Small intestine (tissue), 7 donors: Measurements from ENCODE around the gene SACM1L. TPM values are rescaled to one million over a fixed set of nuclear protein-coding genes. Genes with fewer than 3 reads are reported as not detected.
"Not testable (repeated sequence)": the region's sequence is repeated elsewhere in the genome, so short reads cannot be mapped to it uniquely, and the experiment has no call there.

ENCODE experiments used
- DNase-seq, 2 donors: peaks; one replicate each; pipeline versions ENCODE4 v3.0.0 to v3.0.0-alpha.2; 2013
- FAIRE-seq: peaks from 2 replicates; lab custom pipeline; 2012; peaks lifted over from hg19 to GRCh38; lab: Jason Lieb, UNC
- H3K27ac ChIP-seq, 3 donors: one replicate each; pipeline ENCODE4 v1.5.1; 2013; ENCODE audit warnings: low read length in 2 of 3, mild to moderate bottlenecking in 2 of 3, control low read depth in 1 of 3, inconsistent platforms in 1 of 3, low read depth in 1 of 3, moderate library complexity in 1 of 3
- H3K27me3 ChIP-seq, 3 donors: one replicate each; pipeline ENCODE4 v1.6.1; 2013; ENCODE audit warnings: low read length in 3 of 3, inconsistent platforms in 1 of 3; ENCODE audit not compliant: control insufficient read depth in 3 of 3, insufficient read depth in 3 of 3
- H3K36me3 ChIP-seq, 3 donors: one replicate each; pipeline ENCODE4 v1.6.1; 2013; ENCODE audit warnings: low read length in 3 of 3, inconsistent platforms in 1 of 3, low read depth in 1 of 3, mild to moderate bottlenecking in 1 of 3, moderate library complexity in 1 of 3; ENCODE audit not compliant: control insufficient read depth in 3 of 3, insufficient read depth in 2 of 3
- H3K4me1 ChIP-seq, 3 donors: one replicate each; pipeline ENCODE4 v1.6.1; 2013; ENCODE audit warnings: low read length in 2 of 3, inconsistent platforms in 1 of 3, low read depth in 1 of 3, mild to moderate bottlenecking in 1 of 3, moderate library complexity in 1 of 3; ENCODE audit not compliant: control insufficient read depth in 3 of 3, insufficient read depth in 2 of 3
- H3K4me3 ChIP-seq, 3 donors: one replicate each; pipeline ENCODE4 v1.5.1; 2013; ENCODE audit warnings: low read length in 3 of 3, control low read depth in 1 of 3, inconsistent platforms in 1 of 3, low read depth in 1 of 3, mild to moderate bottlenecking in 1 of 3, moderate library complexity in 1 of 3
- H3K9me3 ChIP-seq, 2 donors: one replicate each; pipeline ENCODE4 v1.6.1; 2013; ENCODE audit warnings: low read depth in 1 of 2, low read length in 1 of 2; ENCODE audit not compliant: control insufficient read depth in 2 of 2, insufficient read depth in 1 of 2
- WGBS, 3 donors: extraction: QIAGEN DNeasy Blood & Tissue Kit; methylation state at CpG; one replicate each; pipeline ENCODE4 v1.1.7; 2013; 5-methylcytosine and 5-hydroxymethylcytosine counted together
- polyA plus RNA-seq, 4 donors: library from polyadenylated mRNA; stranded (reverse) in 3 of 4; unstranded in 1 of 4; fragments of 200-250 nt in 3 of 4; fragments of 120-200 nt in 1 of 4; gene quantifications; one replicate each; pipeline versions ENCODE4 v1.2.1 to v1.2.3, GENCODE V29; 2013
- donor health status: healthy with polysubstance abuse.
- donor health status: control.
- donor health status: control.
- donor health status: Bipolar disorder and iron deficiency.
- donor health status: healthy.

The SACM1L gene
- polyA plus RNA-seq, 4 donors = 18.4 to 83.3 (median 30.7) TPM

DNA sequence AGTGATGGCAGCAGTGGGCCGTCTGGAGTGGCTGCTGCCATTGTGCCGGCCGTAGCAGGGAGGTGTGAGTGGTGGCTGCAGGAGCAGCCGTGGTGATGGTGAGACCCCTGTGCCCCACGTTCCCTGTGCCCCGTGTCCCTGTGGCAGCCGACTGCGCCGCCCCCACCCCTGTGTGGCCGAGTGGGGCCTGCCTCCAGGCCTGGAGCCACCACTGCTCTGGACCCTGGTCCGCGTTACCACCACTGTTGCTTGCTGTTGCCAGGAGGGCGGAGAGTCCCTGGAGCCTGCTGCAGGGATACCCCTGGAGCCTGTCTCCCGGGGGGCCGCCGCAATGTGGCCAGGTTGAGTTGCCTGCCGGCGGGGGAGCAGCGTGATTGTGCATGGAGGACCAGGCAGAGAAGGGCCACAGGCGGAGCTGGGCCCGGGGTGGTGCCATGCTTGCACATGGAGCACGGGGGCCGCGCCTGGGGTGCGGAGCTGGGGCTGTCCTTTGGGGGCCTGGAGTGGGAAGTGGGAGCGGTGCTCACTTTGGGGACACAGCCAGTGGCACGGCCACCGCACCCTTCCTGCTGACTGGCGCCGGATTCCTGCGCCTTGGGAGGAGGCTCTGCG lies 57.1 kb downstream of the SACM1L start:
- H3K27ac ChIP-seq = no peak overlapping the region
- DNase-seq (no peak), FAIRE-seq (no peak)
- H3K4me3 ChIP-seq = no peak overlapping the region
- peaks cover 4 to 26% (median 6%) of the 10 kb centered on the region in 3 donors for H3K36me3 ChIP-seq
- H3K27me3 ChIP-seq = no peaks in the 10 kb centered on the region
- H3K4me1 ChIP-seq = peaks cover 0 to 24% (median 2%) of the 10 kb centered on the region in 3 donors
- no peaks in the 10 kb centered on the region for H3K9me3 ChIP-seq
- 95 to 96% (median 96%) methylated on average over 20 to 32 of the region's 32 CpGs for WGBS, 3 donors

DNA sequence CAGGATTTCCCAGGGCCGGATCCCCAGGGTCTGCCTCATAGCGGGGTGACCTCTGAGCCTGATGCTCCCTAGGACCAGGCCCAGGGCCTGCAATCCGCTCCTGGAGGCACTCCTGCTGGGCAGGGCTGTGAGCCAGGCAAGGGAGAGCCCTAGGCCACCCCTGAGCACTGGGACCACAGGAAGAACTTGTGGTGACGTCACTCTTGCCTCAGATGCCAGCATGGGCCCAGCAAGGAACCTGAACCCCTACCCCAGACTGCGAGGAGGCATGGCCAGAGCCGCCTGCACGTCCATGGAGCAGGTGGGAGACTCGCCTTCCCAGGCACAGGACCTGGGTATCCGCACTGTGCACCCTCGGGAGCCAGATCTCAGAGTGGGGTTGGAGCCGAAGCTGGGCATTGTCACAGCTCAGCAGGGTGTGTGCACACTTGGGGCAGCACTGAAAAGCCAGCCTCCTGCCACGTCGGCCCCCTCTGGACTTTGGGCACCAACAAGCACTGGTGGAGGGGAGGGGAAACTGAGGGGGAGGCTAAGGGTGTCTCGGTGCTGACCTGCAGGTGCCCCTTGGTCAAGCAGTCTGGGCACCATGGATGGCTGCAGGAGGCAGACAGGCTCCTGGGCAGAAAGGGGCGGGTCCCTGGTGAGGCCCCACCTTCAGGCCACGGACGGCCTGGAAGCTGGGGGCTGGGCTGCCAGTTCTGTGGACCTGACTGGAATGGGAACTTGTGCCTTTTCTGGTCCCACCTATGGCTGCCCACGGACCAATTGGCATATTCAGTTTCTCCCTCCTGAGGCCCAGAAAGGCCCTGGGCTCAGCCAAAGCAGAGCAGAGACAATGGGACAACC lies 57.8 kb downstream of the SACM1L start:
- WGBS, 3 donors = 87 to 90% (median 89%) methylated on average over 18 of the region's 18 CpGs
- peaks cover 0 to 17% (median 0%) of the 10 kb centered on the region in 3 donors for H3K4me1 ChIP-seq
- H3K27ac ChIP-seq = no peak overlapping the region
- H3K9me3 ChIP-seq = no peaks in the 10 kb centered on the region
- no peak for DNase-seq
- H3K36me3 ChIP-seq = peaks cover 4 to 23% (median 6%) of the 10 kb centered on the region in 3 donors
- H3K4me3 ChIP-seq = no peak overlapping the region
- no peaks in the 10 kb centered on the region for H3K27me3 ChIP-seq
- no peak for FAIRE-seq

DNA sequence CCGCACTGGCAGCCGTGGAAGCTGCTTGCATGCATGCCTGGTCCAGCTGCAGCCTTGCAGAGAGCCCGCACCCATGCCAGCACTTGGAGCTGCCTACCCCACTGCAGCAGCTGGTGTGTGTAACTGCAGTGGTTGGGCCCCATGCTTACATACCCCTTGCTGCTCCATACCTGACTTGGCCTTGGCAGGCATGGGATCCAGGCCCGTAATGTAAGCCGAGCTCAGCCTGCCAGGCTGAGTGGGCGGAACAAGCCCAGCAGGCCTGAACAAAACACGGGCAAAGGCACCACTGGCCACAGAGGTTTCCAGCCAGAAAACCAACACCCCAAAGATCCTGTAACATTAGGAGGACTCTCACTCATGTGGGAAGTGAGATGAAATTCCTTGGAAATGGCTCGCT lies 58.9 kb downstream of the SACM1L start:
- Histone ChIP-seq H3K27ac (no peak overlapping the region), H3K4me1 (peaks cover 0 to 10% (median 0%) of the 10 kb centered on the region in 3 donors), H3K4me3 (no peak overlapping the region), H3K36me3 (peaks cover 4 to 26% (median 6%) of the 10 kb centered on the region in 3 donors), H3K27me3 (no peaks in the 10 kb centered on the region), H3K9me3 (no peaks in the 10 kb centered on the region)
- DNase-seq (no peak), FAIRE-seq (no peak)
- WGBS, 3 donors = 90 to 96% (median 94%) methylated on average over 8 of the region's 8 CpGs

DNA sequence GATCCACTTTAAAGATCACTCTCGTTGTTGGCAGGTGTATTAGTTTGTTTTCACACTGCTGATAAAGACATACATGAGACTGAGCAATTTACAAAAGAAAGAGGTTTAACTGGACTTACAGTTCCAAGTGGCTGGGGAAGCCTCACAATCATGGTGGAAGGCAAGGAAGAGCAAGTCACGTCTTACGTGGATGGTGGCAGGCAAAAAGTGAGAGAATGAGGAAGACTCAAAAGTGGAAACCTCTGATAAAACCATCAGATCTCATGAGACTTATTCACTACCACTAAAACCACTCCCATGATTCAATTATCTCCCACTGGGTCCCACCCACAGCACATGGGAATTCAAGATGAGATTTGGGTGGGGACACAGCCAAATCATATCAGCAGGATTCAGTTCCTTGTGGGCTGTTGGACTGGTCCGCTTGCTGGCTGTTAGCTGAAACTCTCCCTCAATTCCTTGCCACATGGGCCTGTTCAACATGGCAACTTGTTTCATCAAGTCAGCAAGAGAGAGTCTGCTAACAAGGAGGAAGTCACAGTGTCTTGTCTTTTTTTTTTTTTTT lies 59.9 kb downstream of the SACM1L start:
- Histone ChIP-seq H3K4me1 (peaks cover 0 to 10% (median 0%) of the 10 kb centered on the region in 3 donors), H3K36me3 (peaks cover 2 to 35% (median 4%) of the 10 kb centered on the region in 3 donors)
- WGBS, 3 donors = 73 to 84% (median 76%) methylated on average over 4 of the region's 4 CpGs
- not testable (repeated sequence) for FAIRE-seq, DNase-seq, H3K4me3 ChIP-seq, H3K27me3 ChIP-seq, H3K9me3 ChIP-seq, H3K27ac ChIP-seq

DNA sequence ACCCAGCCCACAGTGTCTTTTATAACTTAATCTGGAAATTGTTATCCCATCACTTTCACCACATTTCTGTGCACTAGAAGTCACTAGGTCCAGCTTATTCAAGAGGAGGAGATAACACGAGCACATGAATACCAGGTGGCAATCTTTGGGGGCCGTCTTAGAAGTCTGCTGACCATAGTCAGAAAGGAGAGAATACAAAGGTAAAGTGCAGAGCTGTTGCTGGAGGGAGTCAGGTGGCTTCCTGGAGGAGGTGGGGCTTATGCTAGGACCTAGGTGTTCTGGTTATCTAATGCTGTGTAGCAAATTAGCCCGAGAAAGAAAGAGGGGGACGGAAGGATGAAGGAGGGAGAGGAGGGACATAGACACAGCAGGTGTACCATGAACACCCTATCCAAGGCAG lies 60.7 kb downstream of the SACM1L start:
- Histone ChIP-seq H3K9me3 (no peaks in the 10 kb centered on the region), H3K27ac (peak overlapping the region in 1 of 3 donors; percentile 32), H3K36me3 (peaks cover 2 to 36% (median 4%) of the 10 kb centered on the region in 3 donors), H3K4me1 (peaks cover 0 to 10% (median 0%) of the 10 kb centered on the region in 3 donors), H3K4me3 (no peak overlapping the region), H3K27me3 (no peaks in the 10 kb centered on the region)
- WGBS, 3 donors = 60 to 79% (median 67%) methylated on average over 4 of the region's 4 CpGs
- DNase-seq = peak in 1 of 2 donors; percentile 69
- no peak for FAIRE-seq

DNA sequence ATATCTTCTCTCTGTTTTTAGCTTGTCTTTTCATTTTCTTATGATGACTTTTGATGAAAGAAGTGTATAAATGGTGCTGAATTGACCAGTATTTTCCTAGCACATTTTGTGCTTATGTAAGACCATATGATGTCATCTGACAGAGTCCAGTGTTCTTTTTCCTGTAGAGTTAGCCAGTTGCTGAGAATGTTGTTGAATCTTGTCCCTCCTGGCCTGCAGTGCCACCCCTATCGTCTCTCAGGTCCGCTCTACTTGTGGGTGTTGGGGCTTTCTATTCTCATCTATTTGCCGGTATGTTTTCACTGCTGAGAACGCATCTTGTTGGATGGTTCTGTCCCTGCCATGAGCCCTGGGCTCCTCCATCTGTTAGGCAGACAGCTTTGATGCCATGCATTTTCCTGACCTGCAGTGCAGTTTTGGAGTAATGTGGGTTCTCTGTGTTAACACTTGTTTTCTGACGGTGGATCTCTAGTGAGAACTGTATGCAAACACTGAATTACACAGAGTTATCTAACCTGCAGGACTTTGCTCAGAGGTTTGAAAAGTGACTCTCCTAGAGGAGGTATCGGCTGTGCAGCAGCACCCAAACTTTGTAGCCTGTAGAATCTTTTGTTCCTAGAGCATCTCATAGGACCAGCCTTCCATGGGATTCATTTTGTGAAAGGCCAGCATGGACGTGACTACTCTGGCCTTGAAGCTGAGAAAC lies 62.5 kb downstream of the SACM1L start:
- peaks cover 0 to 13% (median 0%) of the 10 kb centered on the region in 3 donors for H3K4me1 ChIP-seq
- H3K36me3 ChIP-seq = peaks cover 0 to 34% (median 3%) of the 10 kb centered on the region in 3 donors
- 75 to 84% (median 81%) methylated on average over 7 of the region's 7 CpGs for WGBS, 3 donors
- FAIRE-seq = no peak
- H3K4me3 ChIP-seq = no peak overlapping the region
- H3K27ac ChIP-seq = no peak overlapping the region
- no peaks in the 10 kb centered on the region for H3K27me3 ChIP-seq
- no peaks in the 10 kb centered on the region for H3K9me3 ChIP-seq
- DNase-seq = no peak

DNA sequence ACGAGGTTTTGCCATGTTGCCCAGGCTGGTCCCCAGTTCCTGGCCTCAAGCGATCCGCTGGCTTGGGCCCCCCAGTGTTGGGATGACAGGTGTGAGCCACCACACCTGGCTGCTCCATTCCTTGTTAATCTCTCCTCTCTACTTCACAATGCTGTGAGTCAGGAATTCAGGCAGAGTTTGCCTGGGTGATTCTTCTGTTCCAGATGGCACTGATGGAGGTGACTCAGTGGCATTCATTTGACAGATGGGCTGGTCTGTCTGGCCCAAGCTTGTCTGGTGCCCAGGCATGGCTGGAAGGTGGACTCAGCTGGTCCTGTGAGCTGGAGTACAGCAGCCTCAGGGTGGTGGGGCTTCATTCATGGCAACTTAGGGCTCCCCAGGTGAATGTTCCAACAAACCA lies 63.9 kb downstream of the SACM1L start:
- Histone ChIP-seq H3K4me3 (no peak overlapping the region), H3K27ac (no peak overlapping the region), H3K9me3 (no peaks in the 10 kb centered on the region), H3K36me3 (peaks cover 0 to 26% (median under 1%) of the 10 kb centered on the region in 3 donors), H3K27me3 (no peaks in the 10 kb centered on the region), H3K4me1 (peaks cover 0 to 13% (median 0%) of the 10 kb centered on the region in 3 donors)
- FAIRE-seq (no peak), DNase-seq (no peak)
- 89 to 96% (median 90%) methylated on average over 3 of the region's 3 CpGs for WGBS, 3 donors

DNA sequence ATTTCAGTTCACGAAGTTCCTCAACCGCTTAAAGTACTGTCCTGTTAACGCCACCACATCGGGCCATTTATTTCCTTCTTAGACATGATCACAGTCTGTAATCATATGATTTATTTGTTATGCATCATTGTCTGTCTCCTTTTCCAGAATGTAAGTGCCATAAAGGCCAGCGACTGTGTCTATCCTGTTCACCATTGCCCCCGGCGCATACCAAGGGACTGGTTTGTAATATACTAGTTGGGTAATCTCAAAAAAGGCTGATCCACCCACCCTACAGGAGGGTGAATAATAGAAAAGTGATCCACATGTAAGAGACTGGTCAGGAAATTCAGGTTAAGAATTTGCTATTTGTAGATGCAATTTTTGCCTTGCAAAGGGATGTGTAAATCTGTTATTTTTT lies 65.3 kb downstream of the SACM1L start:
- H3K4me3 ChIP-seq = no peak overlapping the region
- no peaks in the 10 kb centered on the region for H3K27me3 ChIP-seq
- no peaks in the 10 kb centered on the region for H3K9me3 ChIP-seq
- FAIRE-seq = no peak
- DNase-seq = no peak
- peaks cover 0 to 13% (median 0%) of the 10 kb centered on the region in 3 donors for H3K4me1 ChIP-seq
- 95 to 97% (median 96%) methylated on average over 7 of the region's 7 CpGs for WGBS, 3 donors
- no peak overlapping the region for H3K27ac ChIP-seq
- peaks cover 0 to 34% (median 2%) of the 10 kb centered on the region in 3 donors for H3K36me3 ChIP-seq
